Measurements from ENCODE around the gene REC8. TPM values are rescaled to one million over a fixed set of nuclear protein-coding genes. Genes with fewer than 3 reads are reported as not detected.

REC8 gene
- total RNA-seq, 1 donor: 3.3 TPM

DNA sequence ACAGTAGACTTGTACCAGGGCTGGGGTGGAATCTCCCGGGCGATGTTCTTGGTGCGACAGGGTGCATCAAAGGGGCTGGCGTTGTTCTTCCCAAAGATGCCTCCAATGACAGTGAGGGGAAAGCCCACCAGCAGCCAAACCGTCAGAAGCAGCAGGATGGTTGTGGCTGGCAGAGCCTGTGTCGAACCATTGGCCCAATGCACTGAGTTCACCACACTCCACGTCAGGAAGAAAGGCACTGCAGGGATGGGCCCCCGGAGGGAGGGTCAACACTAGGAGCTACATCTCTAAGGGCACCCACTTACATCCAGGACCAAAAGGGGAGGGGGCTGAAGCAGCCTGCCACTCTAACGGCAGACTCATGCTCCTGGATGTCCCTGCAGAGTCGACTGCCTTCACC is 18.5 kb downstream of the REC8 start:
- peaks cover 56% of the 10 kb centered on the region for H3K79me2 ChIP-seq (ENCODE audit: insufficient read depth, low read length)
- TF ChIP-seq, protein P1, sequence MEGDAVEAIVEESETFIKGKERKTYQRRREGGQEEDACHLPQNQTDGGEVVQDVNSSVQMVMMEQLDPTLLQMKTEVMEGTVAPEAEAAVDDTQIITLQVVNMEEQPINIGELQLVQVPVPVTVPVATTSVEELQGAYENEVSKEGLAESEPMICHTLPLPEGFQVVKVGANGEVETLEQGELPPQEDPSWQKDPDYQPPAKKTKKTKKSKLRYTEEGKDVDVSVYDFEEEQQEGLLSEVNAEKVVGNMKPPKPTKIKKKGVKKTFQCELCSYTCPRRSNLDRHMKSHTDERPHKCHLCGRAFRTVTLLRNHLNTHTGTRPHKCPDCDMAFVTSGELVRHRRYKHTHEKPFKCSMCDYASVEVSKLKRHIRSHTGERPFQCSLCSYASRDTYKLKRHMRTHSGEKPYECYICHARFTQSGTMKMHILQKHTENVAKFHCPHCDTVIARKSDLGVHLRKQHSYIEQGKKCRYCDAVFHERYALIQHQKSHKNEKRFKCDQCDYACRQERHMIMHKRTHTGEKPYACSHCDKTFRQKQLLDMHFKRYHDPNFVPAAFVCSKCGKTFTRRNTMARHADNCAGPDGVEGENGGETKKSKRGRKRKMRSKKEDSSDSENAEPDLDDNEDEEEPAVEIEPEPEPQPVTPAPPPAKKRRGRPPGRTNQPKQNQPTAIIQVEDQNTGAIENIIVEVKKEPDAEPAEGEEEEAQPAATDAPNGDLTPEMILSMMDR (IDR thresholded peaks at IDR 0.05; ENCODE audit: extremely low read depth, low read depth, low read length): no peak
- no peaks in the 10 kb centered on the region for H3K27me3 ChIP-seq (ENCODE audit: insufficient read depth, low read length)
- no peaks in the 10 kb centered on the region for H3K9me3 ChIP-seq (ENCODE audit: low read depth, low read length)
- H4K20me1 ChIP-seq (ENCODE audit: insufficient read depth, low read length): peaks cover 4% of the 10 kb centered on the region
- H3K4me2 ChIP-seq (ENCODE audit: insufficient read depth, low read length): no peak overlapping the region
- H2AFZ ChIP-seq (ENCODE audit: low read length): no peak overlapping the region
- H3K4me1 ChIP-seq (ENCODE audit: insufficient read depth, low read length): peaks cover 19% of the 10 kb centered on the region
- DNase-seq (ENCODE audit: insufficient read length, low spot score, missing footprints): peak; percentile 15
- H3K4me3 ChIP-seq (ENCODE audit: insufficient read depth, low read length): no peak overlapping the region
- peaks cover 33% of the 10 kb centered on the region for H3K36me3 ChIP-seq (ENCODE audit: insufficient read depth, low read length)
- no peak overlapping the region for H3K27ac ChIP-seq (ENCODE audit: low read depth, low read length)

DNA sequence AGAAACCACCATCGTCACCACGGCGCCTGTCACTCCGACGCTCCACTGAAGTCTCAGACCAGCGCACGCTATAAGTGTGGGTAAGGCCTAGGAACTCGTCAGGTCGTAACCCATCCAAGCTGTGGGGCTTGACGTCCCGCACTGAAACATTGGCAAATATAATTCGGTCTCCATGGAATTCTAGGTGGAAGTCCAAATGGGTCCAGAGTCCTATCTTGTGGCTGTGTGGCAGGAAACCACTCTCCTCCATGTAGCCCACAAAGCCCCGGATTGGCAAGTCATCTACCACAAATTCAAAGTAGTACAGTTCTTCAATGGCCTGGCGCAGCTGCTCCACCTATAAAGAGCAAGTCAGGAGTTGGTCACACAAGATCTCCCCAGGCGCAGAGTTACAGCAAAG is 21.1 kb downstream of the REC8 start:
- peak; percentile 68 for DNase-seq (ENCODE audit: insufficient read length, low spot score, missing footprints)
- H4K20me1 ChIP-seq (ENCODE audit: insufficient read depth, low read length): no peaks in the 10 kb centered on the region
- H3K79me2 ChIP-seq (ENCODE audit: insufficient read depth, low read length): peaks cover 57% of the 10 kb centered on the region
- H3K27ac ChIP-seq (ENCODE audit: low read depth, low read length): no peak overlapping the region
- H3K4me1 ChIP-seq (ENCODE audit: insufficient read depth, low read length): peaks cover 25% of the 10 kb centered on the region
- H3K36me3 ChIP-seq (ENCODE audit: insufficient read depth, low read length): peaks cover 18% of the 10 kb centered on the region
- H3K4me2 ChIP-seq (ENCODE audit: insufficient read depth, low read length): no peak overlapping the region
- H3K4me3 ChIP-seq (ENCODE audit: insufficient read depth, low read length): no peak overlapping the region
- H3K27me3 ChIP-seq (ENCODE audit: insufficient read depth, low read length): no peaks in the 10 kb centered on the region
- TF ChIP-seq, protein P1 (IDR thresholded peaks at IDR 0.05; ENCODE audit: extremely low read depth, low read depth, low read length): no peak
- no peak overlapping the region for H2AFZ ChIP-seq (ENCODE audit: low read length)
- no peaks in the 10 kb centered on the region for H3K9me3 ChIP-seq (ENCODE audit: low read depth, low read length)

DNA sequence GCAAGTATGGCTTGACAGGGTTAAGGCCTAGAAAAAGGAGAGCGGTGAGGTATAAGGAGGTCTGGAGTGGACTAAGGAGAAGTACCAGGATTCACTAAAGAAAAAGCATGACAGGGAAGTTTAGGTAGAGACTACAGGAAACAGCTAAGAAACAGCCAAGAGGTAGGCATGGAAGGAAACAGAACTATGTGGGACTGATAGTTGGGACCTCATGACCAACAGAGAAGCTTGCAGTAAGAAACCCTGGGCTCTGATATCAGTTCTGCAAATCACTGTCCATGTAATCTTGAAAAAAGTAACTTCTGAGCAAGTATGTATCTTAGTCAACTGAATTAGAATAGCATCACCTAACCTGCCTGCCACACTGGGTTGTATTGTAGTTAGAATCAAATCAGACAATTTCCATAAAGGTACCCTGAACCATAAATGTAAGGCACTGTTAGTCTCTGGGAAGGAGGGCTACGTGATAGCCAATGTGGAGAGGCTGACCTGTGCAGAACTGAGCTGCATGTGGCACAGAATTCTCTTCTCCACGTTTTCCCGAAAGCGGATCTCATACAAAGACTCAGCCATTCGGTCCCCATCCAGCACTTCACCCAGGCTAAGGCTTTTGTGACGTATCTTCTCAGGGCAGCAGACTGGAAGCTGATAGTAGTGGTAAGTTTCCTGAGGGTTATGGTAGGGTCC is 22.4 kb downstream of the REC8 start:
- Histone ChIP-seq H3K9me3 (ENCODE audit: low read depth, low read length) (no peaks in the 10 kb centered on the region), H3K4me2 (ENCODE audit: insufficient read depth, low read length) (peak overlapping the region; percentile 97), H3K36me3 (ENCODE audit: insufficient read depth, low read length) (peaks cover 18% of the 10 kb centered on the region), H3K27ac (ENCODE audit: low read depth, low read length) (peak overlapping the region; percentile 94), H3K4me3 (ENCODE audit: insufficient read depth, low read length) (peak overlapping the region; percentile 96), H3K27me3 (ENCODE audit: insufficient read depth, low read length) (no peaks in the 10 kb centered on the region), H3K4me1 (ENCODE audit: insufficient read depth, low read length) (peaks cover 19% of the 10 kb centered on the region), H2AFZ (ENCODE audit: low read length) (no peak overlapping the region), H3K79me2 (ENCODE audit: insufficient read depth, low read length) (peaks cover 59% of the 10 kb centered on the region), H4K20me1 (ENCODE audit: insufficient read depth, low read length) (no peaks in the 10 kb centered on the region)
- TF ChIP-seq, protein P1 (IDR thresholded peaks at IDR 0.05; ENCODE audit: extremely low read depth, low read depth, low read length): no peak
- DNase-seq (ENCODE audit: insufficient read length, low spot score, missing footprints): peak; percentile 86

DNA sequence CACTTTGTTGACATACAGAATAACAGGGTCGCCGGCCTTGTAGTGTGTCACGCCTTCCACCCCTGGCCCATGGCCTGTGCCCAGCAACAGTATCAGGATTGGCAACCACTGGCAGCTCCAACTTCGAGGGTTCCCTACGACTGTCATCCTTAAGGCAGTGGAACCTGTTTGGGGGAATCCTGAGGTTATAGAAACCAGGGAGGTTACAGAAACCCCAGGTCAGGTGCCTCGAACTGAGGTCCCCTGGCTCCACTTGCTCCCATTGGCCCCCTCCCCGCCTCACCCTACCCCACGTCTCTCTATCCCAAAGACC is 22.9 kb downstream of the REC8 start:
- H2AFZ ChIP-seq (ENCODE audit: low read length): peak overlapping the region; percentile 95
- H4K20me1 ChIP-seq (ENCODE audit: insufficient read depth, low read length): no peaks in the 10 kb centered on the region
- peak; percentile 89 for DNase-seq (ENCODE audit: insufficient read length, low spot score, missing footprints)
- H3K4me1 ChIP-seq (ENCODE audit: insufficient read depth, low read length): peaks cover 19% of the 10 kb centered on the region
- H3K9me3 ChIP-seq (ENCODE audit: low read depth, low read length): no peaks in the 10 kb centered on the region
- TF ChIP-seq, protein P1 (IDR thresholded peaks at IDR 0.05; ENCODE audit: extremely low read depth, low read depth, low read length): no peak
- peaks cover 18% of the 10 kb centered on the region for H3K36me3 ChIP-seq (ENCODE audit: insufficient read depth, low read length)
- peaks cover 59% of the 10 kb centered on the region for H3K79me2 ChIP-seq (ENCODE audit: insufficient read depth, low read length)
- H3K27ac ChIP-seq (ENCODE audit: low read depth, low read length): peak overlapping the region; percentile 94
- H3K27me3 ChIP-seq (ENCODE audit: insufficient read depth, low read length): no peaks in the 10 kb centered on the region
- peak overlapping the region; percentile 96 for H3K4me3 ChIP-seq (ENCODE audit: insufficient read depth, low read length)
- peak overlapping the region; percentile 97 for H3K4me2 ChIP-seq (ENCODE audit: insufficient read depth, low read length)
